MM.1S (cell line): ENCODE data around the gene TTC27.

Experiments used
- CTCF ChIP-seq: fragments of 300-600 bp; sonication (generic); IDR thresholded peaks from 2 replicates; pipeline ENCODE4 v1.5.1; 2016; ENCODE audit warnings: antibody characterized with exemption, low read length, mixed read lengths
- EZH2 ChIP-seq: fragments of 300-600 bp; sonication (generic); optimal IDR thresholded peaks from 2 replicates; pipeline ENCODE3; 2017; ENCODE audit warnings: low read depth, mild to moderate bottlenecking, antibody characterized with exemption, low read length, mixed read lengths

- TF ChIP-seq CTCF, result no peak
- TF ChIP-seq EZH2, result no peak
Measured at GRCh38 chr2:32614084-32614483, 13.8 kb upstream of the TTC27 start.
